DND-41 (cell line): Measurements from ENCODE around the gene IFIH1.

ENCODE experiments used
- ATAC-seq: fragments of 200-7000 bp; cut with Tn5 transposase; 3 replicates; pipeline ENCODE4 v1.9.1; 2021; ENCODE audit warnings: low read depth; ENCODE audit not compliant: insufficient read depth
- DNase-seq: peaks from one replicate; pipeline ENCODE4 v3.0.0-alpha.2; 2020
- H2AFZ ChIP-seq: 2 replicates; pipeline ENCODE4 v1.6.0; 2012; ENCODE audit warnings: low read depth, low read length
- H3K27ac ChIP-seq: 2 replicates; pipeline ENCODE4 v1.5.1; 2012; ENCODE audit warnings: low read length, inconsistent platforms
- H3K27me3 ChIP-seq: fragments of 200-600 bp; sonication (generic); 2 replicates; pipeline ENCODE4 v1.6.0; 2012; ENCODE audit warnings: low read length, mild to moderate bottlenecking, inconsistent platforms; ENCODE audit not compliant: insufficient read depth, poor library complexity
- H3K36me3 ChIP-seq: 2 replicates; pipeline ENCODE4 v1.5.1; 2012; ENCODE audit warnings: low read length, inconsistent platforms; ENCODE audit not compliant: insufficient read depth
- H3K4me1 ChIP-seq: 2 replicates; pipeline ENCODE4 v1.5.1; 2012; ENCODE audit warnings: mild to moderate bottlenecking, low read length; ENCODE audit not compliant: insufficient read depth
- H3K4me2 ChIP-seq: 2 replicates; pipeline ENCODE4 v1.6.0; 2012; ENCODE audit warnings: mild to moderate bottlenecking, moderate library complexity, low read length, inconsistent platforms; ENCODE audit not compliant: insufficient read depth
- H3K4me3 ChIP-seq, 2 experiments: fragments of 200-600 bp in 1 of 2; shearing (Covaris generic) in 1 of 2; 2 replicates each; pipeline ENCODE4 v1.5.1; 2012 to 2016; ENCODE audit warnings: inconsistent platforms in 2 of 2, low read length in 2 of 2, mild to moderate bottlenecking in 2 of 2, low read depth in 1 of 2, moderate library complexity in 1 of 2
- H3K79me2 ChIP-seq: 2 replicates; pipeline ENCODE4 v1.6.0; 2012; ENCODE audit warnings: low read length, inconsistent platforms; ENCODE audit not compliant: insufficient read depth
- H3K9ac ChIP-seq: 2 replicates; pipeline ENCODE4 v1.6.0; 2012; ENCODE audit warnings: low read depth, mild to moderate bottlenecking, inconsistent platforms, low read length, moderate library complexity
- H3K9me3 ChIP-seq: 2 replicates; pipeline ENCODE4 v1.5.1; 2012; ENCODE audit warnings: low read length, moderate library complexity, mild to moderate bottlenecking, inconsistent platforms; ENCODE audit not compliant: insufficient read depth, severe bottlenecking
- H4K20me1 ChIP-seq: 2 replicates; pipeline ENCODE4 v1.6.0; 2012; ENCODE audit warnings: low read length; ENCODE audit not compliant: insufficient read depth
- EZH2 ChIP-seq: IDR thresholded peaks from 3 replicates; pipeline ENCODE4 v1.6.1; 2012; ENCODE audit warnings: borderline replicate concordance, low read depth, mild to moderate bottlenecking, moderate library complexity, low read length, inconsistent platforms; ENCODE audit not compliant: severe bottlenecking
- TF ChIP-seq, protein P1 (sequence below): IDR thresholded peaks from 2 replicates; pipeline ENCODE4 v1.5.1; 2012; ENCODE audit warnings: borderline replicate concordance, low read length, moderate library complexity, mild to moderate bottlenecking; ENCODE audit not compliant: poor library complexity, severe bottlenecking; ENCODE audit errors: extremely low read depth

Gene IFIH1

GRCh38 chr2:162256591-162256991 is 61.9 kb downstream of the IFIH1 start:
- Histone ChIP-seq H4K20me1 (no peaks in the 10 kb centered on the region), H3K9ac (no peak overlapping the region), H3K79me2 (no peaks in the 10 kb centered on the region), H3K27ac (no peak overlapping the region), H3K4me3 (no peak overlapping the region), H2AFZ (no peak overlapping the region), H3K36me3 (no peaks in the 10 kb centered on the region), H3K27me3 (no peaks in the 10 kb centered on the region), H3K4me2 (no peak overlapping the region), H3K9me3 (no peaks in the 10 kb centered on the region), H3K4me1 (peaks cover 6% of the 10 kb centered on the region)
- TF ChIP-seq EZH2: no peak
- TF ChIP-seq, protein P1, sequence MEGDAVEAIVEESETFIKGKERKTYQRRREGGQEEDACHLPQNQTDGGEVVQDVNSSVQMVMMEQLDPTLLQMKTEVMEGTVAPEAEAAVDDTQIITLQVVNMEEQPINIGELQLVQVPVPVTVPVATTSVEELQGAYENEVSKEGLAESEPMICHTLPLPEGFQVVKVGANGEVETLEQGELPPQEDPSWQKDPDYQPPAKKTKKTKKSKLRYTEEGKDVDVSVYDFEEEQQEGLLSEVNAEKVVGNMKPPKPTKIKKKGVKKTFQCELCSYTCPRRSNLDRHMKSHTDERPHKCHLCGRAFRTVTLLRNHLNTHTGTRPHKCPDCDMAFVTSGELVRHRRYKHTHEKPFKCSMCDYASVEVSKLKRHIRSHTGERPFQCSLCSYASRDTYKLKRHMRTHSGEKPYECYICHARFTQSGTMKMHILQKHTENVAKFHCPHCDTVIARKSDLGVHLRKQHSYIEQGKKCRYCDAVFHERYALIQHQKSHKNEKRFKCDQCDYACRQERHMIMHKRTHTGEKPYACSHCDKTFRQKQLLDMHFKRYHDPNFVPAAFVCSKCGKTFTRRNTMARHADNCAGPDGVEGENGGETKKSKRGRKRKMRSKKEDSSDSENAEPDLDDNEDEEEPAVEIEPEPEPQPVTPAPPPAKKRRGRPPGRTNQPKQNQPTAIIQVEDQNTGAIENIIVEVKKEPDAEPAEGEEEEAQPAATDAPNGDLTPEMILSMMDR: no peak
- DNase-seq: no peak
- ATAC-seq: no peak

GRCh38 chr2:162254236-162254871 is 64.1 kb downstream of the IFIH1 start:
- Histone ChIP-seq H3K4me2 (no peak overlapping the region), H3K27me3 (no peaks in the 10 kb centered on the region), H3K9me3 (no peaks in the 10 kb centered on the region), H3K4me1 (no peaks in the 10 kb centered on the region), H4K20me1 (no peaks in the 10 kb centered on the region), H3K4me3 (no peak overlapping the region), H3K36me3 (no peaks in the 10 kb centered on the region), H3K27ac (no peak overlapping the region), H3K9ac (no peak overlapping the region), H3K79me2 (no peaks in the 10 kb centered on the region), H2AFZ (no peak overlapping the region)
- ATAC-seq: no peak
- DNase-seq: no peak
- TF ChIP-seq, protein P1: no peak
- TF ChIP-seq EZH2: no peak

GRCh38 chr2:162253435-162253834 is 65.0 kb downstream of the IFIH1 start:
- H3K27ac ChIP-seq: no peak overlapping the region

More at GRCh38 chr2:162253435-162253834, 65.0 kb downstream of the IFIH1 start:
- H3K27me3 ChIP-seq: no peaks in the 10 kb centered on the region
- DNase-seq (no peak), ATAC-seq (no peak)
- no peaks in the 10 kb centered on the region for H3K4me1 ChIP-seq
- no peaks in the 10 kb centered on the region for H3K79me2 ChIP-seq
- H2AFZ ChIP-seq: no peak overlapping the region
- TF ChIP-seq EZH2: no peak
- TF ChIP-seq, protein P1: no peak
- H3K4me2 ChIP-seq: no peak overlapping the region
- H3K36me3 ChIP-seq: no peaks in the 10 kb centered on the region
- H4K20me1 ChIP-seq: no peaks in the 10 kb centered on the region
- H3K9ac ChIP-seq: no peak overlapping the region
- no peaks in the 10 kb centered on the region for H3K9me3 ChIP-seq
- no peak overlapping the region for H3K4me3 ChIP-seq
